B cell (primary cell): ENCODE measurements around the gene TTC28. TPM values are rescaled to one million over a fixed set of nuclear protein-coding genes. Genes with fewer than 3 reads are reported as not detected.

ENCODE experiments used
- ATAC-seq: fragments of 200-7000 bp; cut with Tn5 transposase; one replicate; pipeline ENCODE4 v1.10.0; 2021; ENCODE audit warnings: low read depth, mild to moderate bottlenecking, moderate number of reproducible peaks, moderate library complexity
- CTCF ChIA-PET: fragments of 350-600 bp; sonication (Branson Sonifier 250); formaldehyde crosslinking; loops from one replicate; lab custom pipeline; 2021; ENCODE audit warnings: antibody characterized with exemption, inconsistent platforms; lab: Charles Lee
- POLR2A ChIA-PET: fragments of 350-600 bp; sonication (Branson Sonifier 250); formaldehyde crosslinking; loops from one replicate; lab custom pipeline; 2021; ENCODE audit warnings: antibody characterized with exemption; lab: Charles Lee
- DNase-seq: peaks from one replicate; pipeline ENCODE4 v3.0.0; 2013
- H2AFZ ChIP-seq: 2 replicates; pipeline ENCODE4 v1.6.1; 2012; ENCODE audit warnings: mild to moderate bottlenecking, low read depth, low read length; ENCODE audit not compliant: insufficient read depth, poor library complexity, severe bottlenecking
- H3K27ac ChIP-seq, 2 donors: 1 replicate in 1 of 2; 2 replicates in 1 of 2; pipeline ENCODE4 v1.5.1; 2012 to 2013; ENCODE audit warnings: low read length in 2 of 2, mild to moderate bottlenecking in 2 of 2, moderate library complexity in 1 of 2
- H3K27me3 ChIP-seq, 4 experiments: fragments of 200-600 bp in 1 of 4; sonication (generic) in 1 of 4; replicated peaks in 1 of 4; 1 replicate in 2 of 4; 2 replicates in 2 of 4; pipeline versions ENCODE4 v1.6.1 to v1.7.0; 2013 to 2016; ENCODE audit warnings: low read length in 3 of 4, mild to moderate bottlenecking in 2 of 4, mixed read lengths in 1 of 4, moderate library complexity in 1 of 4; ENCODE audit not compliant: insufficient read depth in 4 of 4, control insufficient read depth in 3 of 4; ENCODE audit errors: control extremely low read depth in 1 of 4
- H3K36me3 ChIP-seq, 2 experiments: replicated peaks in 1 of 2; 1 replicate in 1 of 2; 2 replicates in 1 of 2; pipeline versions ENCODE4 v1.6.1 to v1.7.1; 2013; ENCODE audit warnings: low read length in 1 of 2; ENCODE audit not compliant: insufficient read depth in 2 of 2, control insufficient read depth in 1 of 2; ENCODE audit errors: control extremely low read depth in 1 of 2, extremely low read depth in 1 of 2
- H3K4me1 ChIP-seq, 2 donors: fragments of 200-600 bp in 1 of 2; sonication (generic) in 1 of 2; 1 replicate in 1 of 2; 2 replicates in 1 of 2; pipeline versions ENCODE4 v1.5.1 to v1.6.1; 2013 to 2017; ENCODE audit warnings: low read length in 2 of 2; ENCODE audit not compliant: control insufficient read depth in 2 of 2, insufficient read depth in 2 of 2
- H3K4me2 ChIP-seq: replicated peaks from 2 replicates; pipeline ENCODE3; 2012; ENCODE audit warnings: mild to moderate bottlenecking, low read depth, low read length; ENCODE audit not compliant: poor library complexity, severe bottlenecking
- H3K4me3 ChIP-seq, 5 experiments: fragments of 200-600 bp in 1 of 5; sonication (generic) in 1 of 5; 1 replicate in 3 of 5; 2 replicates in 2 of 5; pipeline versions ENCODE4 v1.5.1 to v1.7.0; 2011 to 2016; ENCODE audit warnings: low read length in 4 of 5, mild to moderate bottlenecking in 4 of 5, low read depth in 2 of 5, control low read depth in 1 of 5, moderate library complexity in 1 of 5; ENCODE audit not compliant: insufficient read depth in 1 of 5; ENCODE audit errors: control extremely low read depth in 1 of 5, extremely low read depth in 1 of 5
- H3K79me2 ChIP-seq: fragments of 200-600 bp; sonication (generic); one replicate; pipeline ENCODE4 v1.6.0; 2016; ENCODE audit warnings: low read length; ENCODE audit not compliant: control insufficient read depth, insufficient read depth
- H3K9ac ChIP-seq: fragments of 200-600 bp; sonication (generic); 2 replicates; pipeline ENCODE4 v1.6.1; 2017; ENCODE audit warnings: mild to moderate bottlenecking, low read length, moderate library complexity
- H3K9me3 ChIP-seq, 3 donors: one replicate each; pipeline versions ENCODE4 v1.6.1 to v1.7.1; 2013; ENCODE audit warnings: low read length in 2 of 3; ENCODE audit not compliant: control insufficient read depth in 2 of 3, insufficient read depth in 1 of 3; ENCODE audit errors: control extremely low read depth in 1 of 3
- H4K20me1 ChIP-seq: 2 replicates; pipeline ENCODE4 v1.6.0; 2012; ENCODE audit warnings: mild to moderate bottlenecking, low read length; ENCODE audit not compliant: insufficient read depth, control insufficient read depth, poor library complexity, severe bottlenecking
- H3K27ac Mint-ChIP-seq: one replicate; pipeline ENCODE4 v1.8.0; 2021; ENCODE audit warnings: mixed read lengths
- H3K27me3 Mint-ChIP-seq: one replicate; pipeline ENCODE4 v1.8.0; 2021; ENCODE audit warnings: mixed read lengths
- H3K4me1 Mint-ChIP-seq: one replicate; pipeline ENCODE4 v1.8.0; 2021; ENCODE audit warnings: mixed read lengths
- H3K4me3 Mint-ChIP-seq: one replicate; pipeline ENCODE4 v1.8.0; 2021; ENCODE audit warnings: mixed read lengths
- H3K9me3 Mint-ChIP-seq: one replicate; pipeline ENCODE4 v1.8.0; 2022; ENCODE audit warnings: mixed read lengths; ENCODE audit not compliant: insufficient read depth
- CTCF ChIP-seq: fragments of 200-600 bp; IDR thresholded peaks from one replicate; pipeline ENCODE4 v1.8.0; 2022; ENCODE audit warnings: antibody characterized with exemption, mild to moderate bottlenecking
- EZH2 ChIP-seq: IDR thresholded peaks from 2 replicates; pipeline ENCODE4 v1.6.1; 2012; ENCODE audit warnings: borderline replicate concordance, low read depth, mild to moderate bottlenecking, moderate library complexity, low read length; ENCODE audit not compliant: insufficient read depth, poor library complexity, severe bottlenecking
- WGBS: methylation state at CpG from one replicate; pipeline ENCODE4 v1.1.5; 2013; ENCODE audit warnings: missing lambda C conversion rate; ENCODE audit not compliant: insufficient coverage; 5-methylcytosine and 5-hydroxymethylcytosine counted together
- intact Hi-C: fragments of 100-400 bp; cut with micrococcal nuclease; formaldehyde crosslinking; loops from one replicate; pipeline ENCODE4 v1.10.0; 2022
- polyA plus RNA-seq: library from polyadenylated mRNA; depleted of rRNA; stranded (reverse); fragments of >200 nt; gene quantifications from 2 replicates; pipeline ENCODE4 v1.2.3, GENCODE V29; 2012
- total RNA-seq, 2 donors: library from RNA; stranded (reverse); fragments of 120-200 nt in 1 of 2; gene quantifications; 1 replicate in 1 of 2; 2 replicates in 1 of 2; pipeline versions ENCODE4 v1.2.3 to v1.2.4, GENCODE V29; 2013 to 2022

Gene TTC28
- total and polyA plus RNA-seq, 2 donors (not counting 1 experiment from before 2014, with no cell fraction given), result 4.5 to 7.3 TPM

- ChIA-PET POLR2A (no interaction called here), CTCF (no interaction called here)
- Histone ChIP-seq H3K4me1 (no peaks in the 10 kb centered on the region), H3K9me3 (no peaks in the 10 kb centered on the region), H3K4me2 (no peak overlapping the region), H3K27me3 (no peaks in the 10 kb centered on the region), H3K36me3 (no peaks in the 10 kb centered on the region), H3K79me2 (no peaks in the 10 kb centered on the region), H2AFZ (no peak overlapping the region), H4K20me1 (no peaks in the 10 kb centered on the region), H3K4me3 (no peak overlapping the region), H3K9ac (no peak overlapping the region), H3K27ac (no peak overlapping the region)
- Mint-ChIP-seq H3K27me3 (no peaks in the 10 kb centered on the region), H3K9me3 (no peaks in the 10 kb centered on the region), H3K4me1 (no peaks in the 10 kb centered on the region), H3K27ac (no peak overlapping the region), H3K4me3 (no peak overlapping the region)
- ATAC-seq, result no peak
- DNase-seq, result no peak
- 97% methylated on average over 6 of the region's 6 CpGs for whole genome bisulfite sequencing
- intact Hi-C loops, result no loop called here
- TF ChIP-seq CTCF (no peak), EZH2 (no peak)
These were observed 701.3 kb downstream of the TTC28 start for GRCh38 chr22:27978317-27978716.

DNA sequence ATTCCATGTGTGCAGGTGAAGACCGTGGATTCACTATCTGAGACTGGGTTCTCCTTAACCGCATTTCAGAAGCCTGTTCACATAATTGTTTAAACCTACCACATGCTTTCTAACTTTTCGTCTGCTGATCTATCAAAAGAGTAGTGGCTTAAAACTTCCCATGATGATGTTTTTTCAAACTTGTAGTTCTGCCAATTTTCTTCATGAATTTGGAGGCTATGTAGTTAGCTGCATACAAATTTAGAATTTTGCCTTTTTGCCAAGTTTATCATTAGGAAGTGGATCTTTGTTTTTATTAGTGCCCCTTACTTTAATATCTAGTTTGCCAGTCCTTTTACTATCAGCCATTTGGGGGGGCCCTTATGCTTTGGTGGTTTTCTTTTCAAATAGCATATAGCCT, 703.1 kb downstream of the TTC28 start:
- ATAC-seq (no peak), DNase-seq (no peak)
- H3K36me3 ChIP-seq, result no peaks in the 10 kb centered on the region
- H3K4me3 ChIP-seq, result no peak overlapping the region
- POLR2A ChIA-PET, result no interaction called here
- Mint-ChIP-seq H3K27me3 (no peaks in the 10 kb centered on the region), H3K9me3 (no peaks in the 10 kb centered on the region), H3K4me1 (no peaks in the 10 kb centered on the region), H3K27ac (no peak overlapping the region), H3K4me3 (no peak overlapping the region)
- no CpG with 5 or more reads among the region's 3 CpGs for WGBS
- CTCF ChIA-PET, result no interaction called here
- no peak overlapping the region for H3K9ac ChIP-seq
- no peaks in the 10 kb centered on the region for H3K4me1 ChIP-seq
- no peaks in the 10 kb centered on the region for H3K9me3 ChIP-seq
- intact Hi-C loops, result no loop called here
- no peak overlapping the region for H3K27ac ChIP-seq
- TF ChIP-seq EZH2 (no peak), CTCF (no peak)
- no peaks in the 10 kb centered on the region for H3K27me3 ChIP-seq
- H3K79me2 ChIP-seq, result no peaks in the 10 kb centered on the region
- no peak overlapping the region for H3K4me2 ChIP-seq
- H2AFZ ChIP-seq, result no peak overlapping the region
- H4K20me1 ChIP-seq, result no peaks in the 10 kb centered on the region
